Medulla oblongata (tissue), 1 donor: Measurements from ENCODE around the gene VCPKMT.

Experiments
- DNase-seq: peaks from one replicate; pipeline ENCODE4 v3.0.0-alpha.2; 2015; ENCODE audit errors: extremely low spot score

Gene VCPKMT

DNA sequence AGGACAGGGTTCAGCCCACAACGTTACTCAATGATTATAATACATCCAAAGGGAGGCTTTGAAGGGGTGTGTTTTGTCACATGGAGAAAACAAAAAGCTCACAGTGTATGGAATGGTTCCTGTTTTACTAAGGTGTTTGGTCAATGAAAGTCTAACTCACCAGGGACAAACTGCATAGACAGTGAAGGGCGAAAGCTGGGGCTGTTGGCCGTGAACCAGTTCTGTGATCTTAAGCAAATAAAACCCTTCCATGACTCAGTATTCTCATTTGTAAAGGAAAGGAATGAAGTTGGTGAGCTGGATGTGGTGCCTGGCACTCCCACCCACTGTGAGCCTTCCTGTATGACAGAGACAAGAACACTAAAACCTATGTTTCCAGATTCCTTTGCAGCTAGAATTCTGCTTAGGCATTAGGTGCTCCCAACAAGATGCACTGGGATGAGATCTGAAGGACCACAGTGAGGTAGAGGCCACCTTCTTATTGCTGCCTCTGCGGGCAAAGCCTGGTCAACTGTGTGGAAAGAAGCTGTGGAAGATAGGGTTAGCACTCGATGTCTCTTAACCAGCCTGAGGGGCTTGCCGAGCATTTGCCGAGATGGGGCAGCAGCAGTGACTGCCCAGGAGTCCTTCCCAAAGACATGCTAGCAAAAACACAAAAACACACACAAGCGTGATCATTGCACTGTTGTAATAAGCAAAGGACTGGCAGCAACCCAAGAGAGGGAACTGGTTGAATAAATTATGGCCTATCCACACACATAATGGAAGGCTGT lies 48.5 kb downstream of the VCPKMT start:
- DNase-seq: no peak

DNA sequence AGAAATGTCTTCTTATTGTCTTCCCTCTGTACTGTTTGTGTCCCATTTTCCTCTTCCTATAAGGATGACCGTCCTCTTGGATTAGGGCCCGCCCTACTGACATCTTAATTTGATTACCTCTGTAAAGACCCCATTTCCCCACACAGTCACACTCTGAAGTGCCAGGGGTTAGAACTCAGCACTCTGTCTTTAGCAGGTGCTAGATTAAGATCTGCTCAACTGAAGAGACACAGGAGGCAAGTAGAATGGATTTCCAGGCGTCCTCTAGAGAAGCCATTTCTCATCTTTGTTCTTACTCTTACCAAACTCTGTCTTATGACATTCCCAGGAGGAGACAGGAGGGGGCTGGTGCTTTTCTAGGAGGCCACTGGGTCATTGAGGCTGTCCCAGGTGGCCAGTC lies 50.8 kb downstream of the VCPKMT start:
- DNase-seq: no peak

DNA sequence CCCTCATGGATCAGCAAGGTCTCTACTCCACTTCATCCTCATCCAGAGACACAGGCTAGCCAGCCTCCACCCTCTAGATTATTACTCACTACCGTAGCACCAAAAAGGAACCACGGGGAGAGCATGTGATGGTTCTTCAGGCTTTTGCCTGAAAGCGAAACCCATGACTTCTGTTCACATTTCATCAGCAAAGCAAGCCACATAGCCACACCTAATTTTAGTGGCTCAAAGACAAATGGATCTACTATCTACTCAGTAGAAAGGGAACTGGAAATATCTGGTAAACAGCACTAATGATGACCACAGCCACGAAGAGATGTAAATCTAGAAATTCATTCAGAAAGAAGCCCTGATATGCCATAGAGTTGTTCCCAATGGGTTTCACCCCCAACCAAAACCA lies 51.4 kb downstream of the VCPKMT start:
- peak; percentile 87 for DNase-seq

DNA sequence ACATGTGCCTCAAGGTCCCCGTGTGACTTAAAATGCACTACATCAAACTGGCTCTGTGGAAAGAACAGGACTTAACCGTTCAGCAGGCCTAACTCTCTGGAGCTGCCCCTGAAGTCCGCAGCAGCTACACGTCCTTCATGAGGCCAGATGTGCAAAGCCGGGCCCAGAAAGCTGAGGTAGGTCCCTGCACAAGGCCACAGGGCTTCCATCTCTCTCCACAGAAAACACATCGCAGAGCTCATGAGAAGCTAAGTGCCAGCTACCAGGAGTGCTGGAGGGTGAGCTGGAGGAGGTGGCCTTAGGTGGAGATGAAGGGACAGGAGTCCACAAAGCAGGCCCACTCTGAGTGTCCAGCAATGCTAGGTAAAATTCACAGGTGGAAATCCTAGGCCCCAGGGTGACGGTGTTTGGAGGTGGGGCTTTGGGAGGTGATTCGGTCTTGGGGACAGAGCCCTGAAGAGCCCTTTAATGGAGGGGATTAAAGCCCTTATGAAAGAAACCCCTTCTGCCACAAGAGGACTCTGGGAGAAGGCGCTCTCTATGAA lies 52.4 kb downstream of the VCPKMT start:
- DNase-seq: no peak

DNA sequence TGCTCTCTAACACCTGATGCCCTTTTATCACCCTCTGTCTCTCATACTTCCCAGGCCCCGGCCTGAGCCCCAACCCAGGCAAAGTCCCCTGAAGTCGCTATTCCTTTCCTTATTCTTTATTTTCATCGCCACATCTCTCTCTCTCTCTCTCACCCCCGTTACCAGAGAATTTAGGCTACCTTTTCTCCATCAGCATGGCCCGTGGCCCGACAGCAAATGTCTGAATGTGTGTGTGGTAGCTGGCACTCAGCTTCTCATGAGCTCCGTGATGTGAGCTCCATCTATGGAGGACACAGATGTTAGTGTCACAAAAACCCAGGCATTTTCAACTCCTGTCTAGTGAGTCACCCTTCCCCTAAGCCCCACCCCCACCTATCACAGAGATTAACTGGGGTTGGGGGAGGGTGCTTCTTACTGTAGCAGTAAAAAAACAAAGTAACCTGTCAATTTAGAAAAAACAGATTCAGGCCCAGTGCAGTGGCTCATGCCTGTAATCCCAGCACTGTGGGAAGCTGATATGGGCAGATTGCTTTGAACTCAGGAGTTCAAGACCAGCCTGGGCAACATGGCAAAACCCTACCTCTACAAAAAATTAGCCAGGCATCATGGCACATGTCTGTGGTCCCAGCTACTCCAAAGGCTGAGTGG lies 53.8 kb downstream of the VCPKMT start:
- no peak for DNase-seq

DNA sequence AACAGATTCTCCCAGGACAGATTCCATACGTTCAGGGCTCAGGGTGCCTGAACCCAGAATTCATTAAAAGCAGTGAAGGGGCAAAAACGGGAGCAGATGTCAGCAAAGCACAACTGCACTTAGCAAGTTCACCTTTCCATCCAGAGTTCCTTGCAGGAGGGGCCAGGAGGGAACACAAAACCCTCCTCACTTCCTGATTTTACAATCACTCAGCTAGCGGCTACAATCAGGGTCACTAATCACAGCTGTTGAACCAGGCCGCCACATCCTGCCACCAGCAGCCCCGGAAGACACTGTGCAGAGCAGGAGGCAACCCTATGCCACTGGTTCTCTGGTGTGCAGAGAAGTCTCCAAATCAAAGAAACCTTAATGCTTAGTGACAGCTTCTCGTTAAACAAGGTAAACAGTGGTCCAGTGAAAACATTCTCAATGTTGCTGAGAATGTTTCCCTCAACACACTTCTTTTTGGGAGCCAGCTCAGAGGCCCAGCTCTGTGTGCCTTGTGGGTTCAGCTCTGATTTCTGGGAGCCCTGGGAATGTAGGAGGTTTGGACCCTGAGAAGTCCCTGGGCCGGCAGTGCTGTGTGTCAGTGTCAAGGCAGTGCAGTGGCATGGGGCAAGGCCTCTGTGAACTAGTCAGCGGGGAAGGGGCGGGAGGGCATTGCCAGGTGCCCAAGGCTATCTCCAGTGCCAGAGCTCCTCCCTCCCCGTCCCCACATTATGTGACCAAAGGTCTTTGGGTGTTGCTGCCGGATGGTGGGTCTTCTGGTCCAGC lies 54.5 kb downstream of the VCPKMT start:
- peak; percentile 38 for DNase-seq

DNA sequence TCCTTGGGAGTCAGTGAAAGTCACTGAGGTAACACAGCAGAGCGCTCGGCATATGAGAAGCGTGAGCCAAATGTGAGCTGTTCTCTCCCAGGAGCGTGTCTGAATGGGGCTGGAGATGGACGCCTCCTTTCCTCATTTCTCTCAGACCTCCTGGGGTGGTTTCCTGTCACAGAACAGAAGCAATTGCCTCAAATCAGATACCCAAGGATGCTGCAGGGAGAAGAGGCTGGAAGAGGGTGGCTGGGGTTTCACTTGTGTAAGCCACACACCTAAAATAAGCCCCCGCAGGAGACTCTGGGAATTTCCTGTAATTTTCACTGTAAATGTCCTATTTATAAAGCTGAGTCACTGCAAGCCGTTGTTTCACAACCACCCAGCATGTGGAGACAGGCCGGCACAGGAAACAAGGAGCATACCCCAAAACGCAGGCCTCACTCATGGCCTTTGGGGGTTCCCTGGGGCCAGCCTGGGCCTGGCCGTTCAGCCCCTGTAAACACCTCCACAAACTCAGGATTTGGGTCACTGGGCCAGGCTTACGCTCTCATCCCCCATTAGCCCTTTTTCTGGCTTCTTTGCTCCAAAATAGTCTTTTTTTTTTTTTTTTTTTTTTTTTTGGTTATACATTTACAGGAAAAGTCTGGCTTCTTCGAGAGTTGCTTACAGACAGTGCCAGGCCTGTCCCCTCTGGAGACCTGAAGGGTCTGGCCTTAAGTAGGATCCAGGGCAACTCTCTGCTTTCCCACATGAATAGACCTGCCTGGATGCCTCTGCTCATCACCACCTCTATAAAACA lies 55.3 kb downstream of the VCPKMT start:
- DNase-seq: peak; percentile 61

DNA sequence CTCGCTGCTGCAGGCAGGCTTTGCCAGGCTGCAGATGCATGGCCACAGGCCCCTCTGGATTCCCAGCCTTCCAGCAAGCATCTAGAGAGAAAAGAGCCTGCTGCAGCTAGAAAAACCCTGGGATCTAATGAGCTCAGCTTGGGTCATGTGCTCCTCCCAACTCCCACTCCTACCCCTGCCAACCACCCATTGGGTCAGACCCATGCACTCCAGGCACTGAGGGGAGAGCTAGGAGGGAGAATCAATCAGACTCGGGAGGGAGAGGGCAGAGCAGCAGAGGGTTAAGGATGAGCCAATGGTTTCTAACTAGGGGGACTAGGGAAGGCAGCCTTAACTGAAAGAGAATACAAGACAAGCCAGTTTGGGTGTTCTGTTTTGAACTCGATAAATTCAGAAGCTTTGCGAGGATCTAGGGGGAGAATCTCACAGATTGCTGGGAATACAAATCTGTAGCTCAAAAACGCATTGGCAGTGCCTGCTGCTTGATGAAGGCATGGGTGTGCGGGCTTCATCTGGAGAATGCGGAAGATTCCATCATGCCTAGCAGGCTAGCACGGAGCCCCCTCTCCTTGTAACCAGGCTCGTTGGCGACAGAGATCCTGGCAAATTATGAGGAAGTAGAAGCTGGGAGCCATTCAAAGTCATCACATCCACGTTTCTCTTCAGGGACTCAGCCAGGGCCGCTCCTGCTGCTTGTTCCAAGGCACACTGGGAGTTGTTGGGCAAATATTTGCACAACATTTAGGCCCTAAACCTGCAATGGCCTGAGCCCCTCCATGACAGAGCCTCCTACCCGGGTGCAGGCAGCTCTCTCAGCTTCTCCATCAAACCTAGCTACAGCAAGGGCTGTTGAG lies 56.4 kb downstream of the VCPKMT start:
- no peak for DNase-seq
